IMR-90 (cell line): ENCODE data around the gene ST7. TPM values are rescaled to one million over a fixed set of nuclear protein-coding genes. Genes with fewer than 3 reads are reported as not detected.

ENCODE experiments used
- ATAC-seq: fragments of 200-7000 bp; cut with Tn5 transposase; 2 replicates; pipeline ENCODE4 v1.9.1; 2020; ENCODE audit warnings: low read depth, mild to moderate bottlenecking, moderate library complexity
- BruUV-seq: library from RNA; stranded (reverse); fragments of 400-500 nt; replicated peaks from 2 replicates; lab custom pipeline; 2021; lab: Mats Ljungman, UMichigan
- CTCF ChIA-PET: fragments of 300-600 bp; formaldehyde crosslinking; extraction: SDS; loops from one replicate; lab custom pipeline; 2021; ENCODE audit warnings: antibody characterized with exemption; lab: Yijun Ruan, JAX
- POLR2A ChIA-PET: fragments of 300-600 bp; sonication (Branson Sonifier 250); formaldehyde crosslinking; loops from one replicate; lab custom pipeline; 2022; ENCODE audit warnings: antibody characterized with exemption; ENCODE audit not compliant: unreplicated experiment; lab: Charles Lee
- DNase-seq: peaks from one replicate; pipeline ENCODE4 v3.0.0; 2013
- H2AFZ ChIP-seq: replicated peaks from 2 replicates; pipeline ENCODE3; 2013; ENCODE audit warnings: low read length, mild to moderate bottlenecking; ENCODE audit not compliant: poor library complexity
- H2AK5ac ChIP-seq: 2 replicates; pipeline ENCODE4 v1.6.1; 2013; ENCODE audit warnings: low read depth, low read length, inconsistent platforms
- H2AK9ac ChIP-seq: replicated peaks from 2 replicates; pipeline ENCODE3; 2013; ENCODE audit warnings: mild to moderate bottlenecking, low read depth, low read length, moderate library complexity; ENCODE audit not compliant: poor library complexity
- H2BK120ac ChIP-seq: 2 replicates; pipeline ENCODE4 v1.6.1; 2013; ENCODE audit warnings: low read depth, low read length, inconsistent platforms
- H2BK15ac ChIP-seq: 3 replicates; pipeline ENCODE4 v1.6.1; 2013; ENCODE audit warnings: low read depth, low read length, inconsistent platforms
- H2BK20ac ChIP-seq: 2 replicates; pipeline ENCODE4 v1.6.1; 2013; ENCODE audit warnings: low read depth, mild to moderate bottlenecking, inconsistent platforms, low read length, moderate library complexity
- H2BK5ac ChIP-seq: 2 replicates; pipeline ENCODE4 v1.6.1; 2013; ENCODE audit warnings: mild to moderate bottlenecking, low read depth, low read length, inconsistent platforms; ENCODE audit not compliant: poor library complexity, severe bottlenecking
- H3K14ac ChIP-seq: replicated peaks from 2 replicates; pipeline ENCODE4 v1.6.1; 2013; ENCODE audit warnings: low read depth, low read length, inconsistent platforms
- H3K18ac ChIP-seq: 2 replicates; pipeline ENCODE4 v1.6.1; 2013; ENCODE audit warnings: low read depth, low read length, control low read depth
- H3K23ac ChIP-seq: 2 replicates; pipeline ENCODE4 v1.6.1; 2013; ENCODE audit warnings: low read depth, low read length, inconsistent platforms
- H3K27ac ChIP-seq: 2 replicates; pipeline ENCODE4 v1.5.1; 2013; ENCODE audit warnings: mild to moderate bottlenecking, control low read depth, low read length; ENCODE audit not compliant: insufficient read depth
- H3K27me3 ChIP-seq: 2 replicates; pipeline ENCODE4 v1.6.1; 2013; ENCODE audit warnings: low read length; ENCODE audit not compliant: control insufficient read depth, insufficient read depth
- H3K36me3 ChIP-seq: 2 replicates; pipeline ENCODE4 v1.6.1; 2013; ENCODE audit warnings: low read length, mixed read lengths; ENCODE audit not compliant: control insufficient read depth, insufficient read depth
- H3K4ac ChIP-seq: 2 replicates; pipeline ENCODE4 v1.6.1; 2013; ENCODE audit warnings: low read depth, low read length, inconsistent platforms
- H3K4me1 ChIP-seq: 2 replicates; pipeline ENCODE4 v1.6.1; 2013; ENCODE audit warnings: low read length, mixed read lengths; ENCODE audit not compliant: control insufficient read depth, insufficient read depth
- H3K4me2 ChIP-seq: 2 replicates; pipeline ENCODE4 v1.6.1; 2013; ENCODE audit warnings: low read depth, mild to moderate bottlenecking, control low read depth, low read length, moderate library complexity
- H3K4me3 ChIP-seq: 2 replicates; pipeline ENCODE4 v1.5.1; 2013; ENCODE audit warnings: low read depth, mild to moderate bottlenecking, control low read depth, low read length, moderate library complexity; ENCODE audit not compliant: insufficient read depth
- H3K56ac ChIP-seq: 2 replicates; pipeline ENCODE4 v1.6.1; 2013; ENCODE audit warnings: low read length, inconsistent platforms; ENCODE audit not compliant: insufficient read depth; ENCODE audit errors: extremely low read depth
- H3K79me1 ChIP-seq, 2 experiments: 2 replicates each; pipeline ENCODE4 v1.6.1; 2013; ENCODE audit warnings: low read length in 2 of 2, inconsistent platforms in 1 of 2, low read depth in 1 of 2
- H3K9ac ChIP-seq: 2 replicates; pipeline ENCODE4 v1.6.1; 2013; ENCODE audit warnings: low read depth, low read length, control low read depth
- H3K9me1 ChIP-seq: 2 replicates; pipeline ENCODE4 v1.6.1; 2013; ENCODE audit warnings: low read length, inconsistent platforms; ENCODE audit not compliant: insufficient read depth
- H3K9me3 ChIP-seq: 2 replicates; pipeline ENCODE4 v1.6.1; 2013; ENCODE audit warnings: low read length; ENCODE audit not compliant: control insufficient read depth, insufficient read depth
- H4K20me1 ChIP-seq: 2 replicates; pipeline ENCODE4 v1.6.1; 2013; ENCODE audit warnings: low read length, inconsistent platforms; ENCODE audit not compliant: insufficient read depth
- H4K5ac ChIP-seq: 2 replicates; pipeline ENCODE4 v1.6.1; 2013; ENCODE audit warnings: mild to moderate bottlenecking, low read depth, low read length, control low read depth
- H4K8ac ChIP-seq, 2 experiments: 2 replicates each; pipeline ENCODE4 v1.6.1; 2013; ENCODE audit warnings: low read depth in 2 of 2, low read length in 2 of 2, control low read depth in 1 of 2, inconsistent platforms in 1 of 2
- H4K91ac ChIP-seq: 2 replicates; pipeline ENCODE4 v1.6.1; 2013; ENCODE audit warnings: low read depth, low read length, inconsistent platforms; ENCODE audit not compliant: insufficient read depth
- BHLHE40 ChIP-seq: fragments of 150-350 bp; IDR thresholded peaks from 2 replicates; pipeline ENCODE4 v1.6.1; 2016; ENCODE audit warnings: mild to moderate bottlenecking, low read depth, low read length
- CEBPB ChIP-seq: IDR thresholded peaks from 2 replicates; pipeline ENCODE4 v1.6.1; 2012; ENCODE audit warnings: low read depth, low read length, improper control_type of control experiment
- CHD1 ChIP-seq: IDR thresholded peaks from 2 replicates; pipeline ENCODE4 v1.6.1; 2012; ENCODE audit warnings: low read depth, low read length, improper control_type of control experiment
- CTCF ChIP-seq: conservative IDR thresholded peaks from 2 replicates; pipeline ENCODE4 v1.5.1; 2012; ENCODE audit warnings: mild to moderate bottlenecking, low read depth, low read length, improper control_type of control experiment
- FOS ChIP-seq: fragments of 150-350 bp; IDR thresholded peaks from 2 replicates; pipeline ENCODE4 v1.6.1; 2016; ENCODE audit warnings: low read depth, low read length
- MAFK ChIP-seq: IDR thresholded peaks from 2 replicates; pipeline ENCODE4 v1.6.1; 2012; ENCODE audit warnings: low read depth, low read length, improper control_type of control experiment
- MXI1 ChIP-seq: IDR thresholded peaks from 2 replicates; pipeline ENCODE4 v1.6.1; 2012; ENCODE audit warnings: low read depth, mild to moderate bottlenecking, low read length, moderate library complexity, borderline replicate concordance
- RAD21 ChIP-seq: IDR thresholded peaks from 2 replicates; pipeline ENCODE4 v1.6.1; 2012; ENCODE audit warnings: low read length, improper control_type of control experiment
- RFX5 ChIP-seq: IDR thresholded peaks from 2 replicates; pipeline ENCODE4 v1.8.0; 2012; ENCODE audit warnings: low read depth, mild to moderate bottlenecking, low read length, moderate library complexity
- WGBS, 2 experiments: methylation state at CpG; one replicate each; pipeline versions ENCODE4 v1.1.5 to v1.1.7; 2013; ENCODE audit warnings: missing lambda C conversion rate in 2 of 2; ENCODE audit not compliant: insufficient read length in 1 of 2; ENCODE audit errors: extremely low coverage in 2 of 2; 5-methylcytosine and 5-hydroxymethylcytosine counted together
- dilution Hi-C: fragments of 300-500 bp; cut with HindIII; formaldehyde crosslinking; loops from one replicate; pipeline ENCODE4 v1.14.3; 2018; ENCODE audit warnings: low sequenced_read_pairs; ENCODE audit not compliant: unreplicated experiment
- in situ Hi-C: fragments of 300-500 bp; cut with MboI; formaldehyde crosslinking; loops from 3 replicates; pipeline ENCODE4 v1.14.3; 2019; ENCODE audit warnings: low sequenced_read_pairs, inconsistent platforms, mixed read lengths
- intact Hi-C: fragments of 100-400 bp; cut with micrococcal nuclease; formaldehyde crosslinking; loops from 2 replicates; pipeline ENCODE4 v1.10.0; 2022
- polyA plus RNA-seq, 3 experiments: library from polyadenylated mRNA; depleted of rRNA; stranded (reverse); fragments of >200 nt; gene quantifications; 2 replicates each; pipeline ENCODE4 v1.2.3, GENCODE V29; 2012; ENCODE audit warnings: low replicate concordance in 1 of 3
- total RNA-seq: library from RNA; depleted of rRNA; stranded (reverse); fragments of >200 nt; gene quantifications from 2 replicates; pipeline ENCODE4 v1.2.3, GENCODE V29; 2012

Gene ST7
- total and polyA plus RNA-seq, 2 of the 4 experiments (the other 2 are of a cell fraction) = 18.6 to 26.0 TPM

GRCh38 chr7:117101026-117101425 is 147.7 kb downstream of the ST7 start:
- no peaks in the 10 kb centered on the region for H3K27me3 ChIP-seq
- H2AK9ac ChIP-seq = no peak overlapping the region
- no peak overlapping the region for H3K14ac ChIP-seq
- H3K4me1 ChIP-seq = peaks cover 5% of the 10 kb centered on the region
- no peak overlapping the region for H2BK15ac ChIP-seq
- H3K4ac ChIP-seq = no peak overlapping the region
- H2BK20ac ChIP-seq = no peak overlapping the region; the same call in 1 of the 2 replicates
- ATAC-seq (no peak), DNase-seq (no peak)
- H4K91ac ChIP-seq = no peak overlapping the region; the same call in 1 of the 2 replicates
- H2BK5ac ChIP-seq = no peak overlapping the region
- H4K8ac ChIP-seq = no peak overlapping the region
- H3K23ac ChIP-seq = no peak overlapping the region; the same call in 1 of the 2 replicates
- no CpG with 5 or more reads among the region's 2 CpGs for WGBS, 2 experiments
- H3K18ac ChIP-seq = no peak overlapping the region; the same call in 1 of the 2 replicates
- TF ChIP-seq CEBPB (no peak), RAD21 (no peak), FOS (no peak), RFX5 (no peak), CHD1 (no peak), MXI1 (no peak), BHLHE40 (no peak), CTCF (no peak), MAFK (no peak)
- no peak overlapping the region for H3K27ac ChIP-seq
- no peak overlapping the region for H2BK120ac ChIP-seq
- H3K4me2 ChIP-seq = no peak overlapping the region
- H3K9ac ChIP-seq = no peak overlapping the region
- CTCF ChIA-PET = no interaction called here
- peaks cover 12 to 24% of the 10 kb centered on the region in 2 experiments; a peak in 3 of 4 replicates for H3K79me1 ChIP-seq
- intact Hi-C loops = no loop called here
- no TSS peak for BruUV-seq
- H3K9me3 ChIP-seq = no peaks in the 10 kb centered on the region
- H3K36me3 ChIP-seq = no peaks in the 10 kb centered on the region
- dilution Hi-C loops = no loop called here
- no peak overlapping the region for H2AFZ ChIP-seq
- in situ Hi-C loops = no loop called here
- H3K4me3 ChIP-seq = no peak overlapping the region
- no peak overlapping the region for H2AK5ac ChIP-seq
- H3K9me1 ChIP-seq = peaks cover 7% of the 10 kb centered on the region
- H4K5ac ChIP-seq = no peak overlapping the region
- H4K20me1 ChIP-seq = peaks cover 6% of the 10 kb centered on the region
- no peak overlapping the region for H3K56ac ChIP-seq
- POLR2A ChIA-PET = no interaction called here
